ENCODE results near the gene BRD4.

DNA sequence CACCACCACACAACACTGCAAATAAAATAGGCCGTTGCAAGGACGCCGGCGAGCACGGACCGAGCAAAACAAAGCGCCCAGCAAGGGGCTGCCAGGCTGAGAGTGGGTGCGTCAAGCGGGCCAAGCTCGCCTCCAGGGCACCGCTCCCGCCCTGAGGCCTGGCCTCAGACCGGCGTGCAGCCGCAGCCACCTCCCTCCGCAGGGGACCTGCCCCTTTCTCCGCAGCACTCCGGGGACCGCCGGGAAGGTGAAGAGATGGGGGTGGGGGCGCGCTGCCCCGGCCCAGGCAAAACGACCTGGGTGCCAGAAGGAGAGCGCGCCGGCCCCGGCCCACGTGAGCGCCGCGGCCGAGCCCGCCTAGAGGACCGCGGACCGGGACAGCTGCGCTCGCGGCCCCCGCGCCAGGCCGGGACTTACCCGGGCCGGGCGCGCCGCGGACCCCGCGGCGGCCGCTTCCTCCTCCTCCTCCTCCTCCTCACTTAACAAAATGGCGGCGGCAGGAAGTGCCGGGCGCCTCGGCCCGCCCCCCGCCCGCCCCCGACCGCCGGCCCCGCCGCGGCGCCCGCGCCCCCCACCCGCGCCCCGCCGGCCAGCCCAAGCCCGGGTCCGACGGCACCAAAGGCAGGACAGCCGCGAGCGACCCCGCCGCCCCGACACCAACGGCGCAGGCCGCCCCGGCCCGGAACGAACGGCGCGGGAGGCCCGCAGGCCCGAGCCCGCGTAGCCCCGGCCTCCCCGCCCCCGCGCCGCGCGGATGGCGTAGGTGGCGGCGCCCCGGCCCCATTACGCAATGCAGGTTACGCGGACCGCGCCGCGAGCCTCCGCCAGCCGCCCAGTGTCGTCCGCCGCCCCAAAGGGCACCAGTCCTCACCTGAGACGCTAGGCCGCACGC, 674 bp downstream of the BRD4 start:
- TF ChIP-seq, protein P1, sequence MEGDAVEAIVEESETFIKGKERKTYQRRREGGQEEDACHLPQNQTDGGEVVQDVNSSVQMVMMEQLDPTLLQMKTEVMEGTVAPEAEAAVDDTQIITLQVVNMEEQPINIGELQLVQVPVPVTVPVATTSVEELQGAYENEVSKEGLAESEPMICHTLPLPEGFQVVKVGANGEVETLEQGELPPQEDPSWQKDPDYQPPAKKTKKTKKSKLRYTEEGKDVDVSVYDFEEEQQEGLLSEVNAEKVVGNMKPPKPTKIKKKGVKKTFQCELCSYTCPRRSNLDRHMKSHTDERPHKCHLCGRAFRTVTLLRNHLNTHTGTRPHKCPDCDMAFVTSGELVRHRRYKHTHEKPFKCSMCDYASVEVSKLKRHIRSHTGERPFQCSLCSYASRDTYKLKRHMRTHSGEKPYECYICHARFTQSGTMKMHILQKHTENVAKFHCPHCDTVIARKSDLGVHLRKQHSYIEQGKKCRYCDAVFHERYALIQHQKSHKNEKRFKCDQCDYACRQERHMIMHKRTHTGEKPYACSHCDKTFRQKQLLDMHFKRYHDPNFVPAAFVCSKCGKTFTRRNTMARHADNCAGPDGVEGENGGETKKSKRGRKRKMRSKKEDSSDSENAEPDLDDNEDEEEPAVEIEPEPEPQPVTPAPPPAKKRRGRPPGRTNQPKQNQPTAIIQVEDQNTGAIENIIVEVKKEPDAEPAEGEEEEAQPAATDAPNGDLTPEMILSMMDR (IDR thresholded peaks at IDR 0.05), result no peak
- TF ChIP-seq POLR2A (IDR thresholded peaks at IDR 0.05) (no peak), POLR2AphosphoS5 (IDR thresholded peaks at IDR 0.05) (peak in 2 of 3 donors; percentile 55 to 72), EP300 (IDR thresholded peaks at IDR 0.05) (no peak)

Measured in suprapubic skin (tissue), 4 donors.